Measurements from ENCODE around the gene FNDC3B.

The FNDC3B gene

DNA sequence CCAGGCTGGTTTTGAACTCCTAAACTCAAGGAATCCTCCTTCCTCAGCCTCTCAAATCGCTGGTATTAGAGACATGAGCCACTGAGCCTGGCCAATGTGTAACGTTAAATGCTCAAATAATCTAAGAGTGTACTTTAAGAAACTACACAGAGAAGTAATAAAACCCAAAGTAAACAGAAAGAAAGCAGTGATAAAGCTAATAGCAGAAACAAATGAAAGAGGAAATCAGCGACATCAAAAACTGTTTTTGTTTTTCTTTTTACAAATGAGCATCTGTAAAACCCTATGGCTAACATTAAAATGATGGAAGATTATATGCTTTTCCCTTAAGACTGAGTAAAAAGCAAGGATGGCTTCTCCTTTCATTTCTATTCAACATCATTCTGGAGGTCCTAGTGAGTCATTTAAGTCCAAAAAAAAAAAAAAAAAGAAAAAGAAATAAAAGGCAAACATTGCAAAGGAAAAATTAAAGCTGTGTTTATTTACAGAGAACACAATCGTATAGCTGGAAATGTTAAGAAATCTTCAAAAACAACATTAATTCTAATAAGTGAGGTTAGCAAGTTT is 36.8 kb upstream of the FNDC3B start:
- TF ChIP-seq, protein P1, sequence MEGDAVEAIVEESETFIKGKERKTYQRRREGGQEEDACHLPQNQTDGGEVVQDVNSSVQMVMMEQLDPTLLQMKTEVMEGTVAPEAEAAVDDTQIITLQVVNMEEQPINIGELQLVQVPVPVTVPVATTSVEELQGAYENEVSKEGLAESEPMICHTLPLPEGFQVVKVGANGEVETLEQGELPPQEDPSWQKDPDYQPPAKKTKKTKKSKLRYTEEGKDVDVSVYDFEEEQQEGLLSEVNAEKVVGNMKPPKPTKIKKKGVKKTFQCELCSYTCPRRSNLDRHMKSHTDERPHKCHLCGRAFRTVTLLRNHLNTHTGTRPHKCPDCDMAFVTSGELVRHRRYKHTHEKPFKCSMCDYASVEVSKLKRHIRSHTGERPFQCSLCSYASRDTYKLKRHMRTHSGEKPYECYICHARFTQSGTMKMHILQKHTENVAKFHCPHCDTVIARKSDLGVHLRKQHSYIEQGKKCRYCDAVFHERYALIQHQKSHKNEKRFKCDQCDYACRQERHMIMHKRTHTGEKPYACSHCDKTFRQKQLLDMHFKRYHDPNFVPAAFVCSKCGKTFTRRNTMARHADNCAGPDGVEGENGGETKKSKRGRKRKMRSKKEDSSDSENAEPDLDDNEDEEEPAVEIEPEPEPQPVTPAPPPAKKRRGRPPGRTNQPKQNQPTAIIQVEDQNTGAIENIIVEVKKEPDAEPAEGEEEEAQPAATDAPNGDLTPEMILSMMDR (IDR thresholded peaks at IDR 0.05; ENCODE audit: extremely low read depth, insufficient read depth, missing control alignments) = no peak
- in situ Hi-C loops (cut with MboI; ENCODE audit: low pct_unique_long_range_greater_than_20kb, low sequenced_read_pairs, unreplicated experiment) = no loop called here
- no peak for DNase-seq (ENCODE audit: low spot score)

DNA sequence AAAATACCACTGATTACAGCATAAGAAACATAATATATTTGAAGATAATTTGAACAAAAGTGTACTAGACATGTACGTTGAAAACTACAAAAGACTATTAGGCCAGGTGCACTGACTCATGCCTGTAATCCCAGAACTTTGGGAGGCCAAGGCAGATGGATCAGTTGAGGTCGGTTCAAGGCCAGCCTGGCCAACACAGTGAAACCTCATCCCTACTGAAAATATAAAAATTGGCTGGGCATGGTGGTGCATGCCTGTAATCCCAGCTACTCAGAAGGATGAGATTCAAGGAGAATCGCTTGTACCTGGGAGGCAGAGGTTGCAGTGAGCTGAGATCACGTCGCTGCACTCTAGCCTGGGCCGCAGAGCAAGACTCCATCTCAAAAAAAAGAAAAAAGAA is 36.2 kb upstream of the FNDC3B start:
- TF ChIP-seq, protein P1 (IDR thresholded peaks at IDR 0.05; ENCODE audit: extremely low read depth, insufficient read depth, missing control alignments) = no peak
- no peak for DNase-seq (ENCODE audit: low spot score)
- in situ Hi-C loops (cut with MboI; ENCODE audit: low pct_unique_long_range_greater_than_20kb, low sequenced_read_pairs, unreplicated experiment) = no loop called here

DNA sequence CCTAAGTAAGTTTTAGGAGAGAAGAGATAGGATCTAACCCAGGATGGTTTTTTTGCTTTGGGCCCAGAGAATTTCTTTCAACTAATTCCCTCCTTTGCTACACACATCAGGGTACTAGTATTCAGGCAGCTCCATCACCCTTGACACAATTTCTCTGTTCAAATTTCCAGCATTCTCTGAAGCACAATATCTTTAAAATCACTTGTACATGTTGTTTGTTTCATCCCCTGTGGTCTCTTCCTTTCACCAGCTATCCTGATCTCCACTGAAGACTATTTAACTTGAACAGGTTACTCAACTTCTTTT is 32.4 kb upstream of the FNDC3B start:
- DNase-seq (ENCODE audit: low spot score) = no peak
- in situ Hi-C loops (cut with MboI; ENCODE audit: low pct_unique_long_range_greater_than_20kb, low sequenced_read_pairs, unreplicated experiment) = no loop called here
- TF ChIP-seq, protein P1 (IDR thresholded peaks at IDR 0.05; ENCODE audit: extremely low read depth, insufficient read depth, missing control alignments) = no peak

DNA sequence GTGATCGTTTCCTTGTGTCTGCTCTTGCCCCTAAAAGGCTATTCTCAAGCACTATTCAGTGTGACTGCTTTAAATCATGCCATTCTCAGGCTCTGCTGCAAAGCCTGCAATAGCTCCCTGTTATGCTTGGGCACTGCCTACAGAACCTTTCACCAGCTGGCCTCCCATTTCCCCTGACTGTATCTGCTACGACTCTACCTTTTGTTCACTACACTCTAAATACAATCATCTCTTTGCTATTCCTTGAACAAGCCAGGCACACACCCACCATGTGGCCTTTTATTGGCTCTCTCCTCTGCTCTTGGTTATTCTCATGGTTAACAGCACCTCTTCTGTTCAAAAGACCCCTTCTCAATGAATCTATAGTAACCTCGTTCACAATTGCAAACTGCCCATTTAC is 29.6 kb upstream of the FNDC3B start:
- TF ChIP-seq, protein P1 (IDR thresholded peaks at IDR 0.05; ENCODE audit: extremely low read depth, insufficient read depth, missing control alignments) = no peak
- DNase-seq (ENCODE audit: low spot score) = no peak
- in situ Hi-C loops (cut with MboI; ENCODE audit: low pct_unique_long_range_greater_than_20kb, low sequenced_read_pairs, unreplicated experiment) = no loop called here

DNA sequence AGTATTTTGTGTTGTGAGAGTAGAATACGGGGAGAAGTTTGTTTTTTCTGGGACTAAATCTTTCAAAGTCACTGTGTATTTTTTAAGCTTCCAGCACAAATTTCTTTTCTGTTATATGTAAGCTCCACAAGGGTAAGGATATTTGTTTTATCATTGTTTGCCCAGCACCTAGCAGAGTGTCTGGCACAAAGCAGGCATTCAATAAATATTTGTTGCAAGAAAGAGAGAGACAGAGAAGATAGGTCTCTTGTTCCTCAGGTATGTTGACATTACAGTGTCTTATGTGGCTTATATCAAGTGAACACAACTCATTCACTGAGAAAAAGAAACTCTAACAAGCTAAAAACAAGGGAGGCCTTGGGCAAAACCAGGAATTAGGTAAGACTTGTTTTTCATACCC is 26.6 kb upstream of the FNDC3B start:
- in situ Hi-C loops (cut with MboI; ENCODE audit: low pct_unique_long_range_greater_than_20kb, low sequenced_read_pairs, unreplicated experiment) = no loop called here
- no peak for DNase-seq (ENCODE audit: low spot score)
- TF ChIP-seq, protein P1 (IDR thresholded peaks at IDR 0.05; ENCODE audit: extremely low read depth, insufficient read depth, missing control alignments) = no peak

DNA sequence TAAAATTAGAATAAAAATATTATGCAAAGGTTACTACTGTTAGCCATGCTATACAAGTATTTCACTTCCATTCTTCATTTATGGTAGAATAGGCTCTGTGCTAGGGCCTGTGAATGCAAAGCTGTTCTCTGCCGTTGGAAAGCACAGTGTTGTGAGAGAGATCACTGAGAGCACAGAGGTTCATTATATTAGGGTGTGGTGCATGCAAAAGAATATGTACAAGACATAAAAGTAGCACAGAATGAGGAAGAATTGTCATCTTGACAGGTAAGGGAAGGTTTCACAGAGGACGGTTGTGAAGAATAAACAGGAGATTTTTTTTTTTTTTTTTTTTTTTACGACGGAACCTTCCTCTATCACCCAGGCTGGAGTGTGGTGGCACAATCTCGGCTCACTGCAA is 25.2 kb upstream of the FNDC3B start:
- in situ Hi-C loops (cut with MboI; ENCODE audit: low pct_unique_long_range_greater_than_20kb, low sequenced_read_pairs, unreplicated experiment) = no loop called here
- TF ChIP-seq, protein P1 (IDR thresholded peaks at IDR 0.05; ENCODE audit: extremely low read depth, insufficient read depth, missing control alignments) = no peak
- no peak for DNase-seq (ENCODE audit: low spot score)

DNA sequence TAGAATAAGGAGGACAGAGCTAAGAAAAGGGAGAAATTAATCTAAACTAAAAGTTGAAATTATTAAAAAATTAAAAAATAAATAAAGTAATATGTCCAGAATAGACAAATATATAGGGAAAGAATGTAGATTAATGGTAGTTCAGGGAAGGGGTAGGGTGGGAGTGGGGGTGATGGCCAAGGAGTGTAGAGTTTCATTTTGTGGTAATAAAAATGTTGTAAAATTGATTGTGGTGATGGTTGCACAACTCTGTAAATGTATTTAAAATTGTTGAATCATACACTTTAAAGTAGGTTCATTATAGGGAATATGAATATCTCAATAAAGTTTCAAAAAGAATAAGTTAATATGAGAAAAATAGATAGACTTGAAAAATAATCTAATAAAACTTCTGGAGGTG is 21.0 kb upstream of the FNDC3B start:
- DNase-seq (ENCODE audit: low spot score) = no peak
- TF ChIP-seq, protein P1 (IDR thresholded peaks at IDR 0.05; ENCODE audit: extremely low read depth, insufficient read depth, missing control alignments) = no peak
- in situ Hi-C loops (cut with MboI; ENCODE audit: low pct_unique_long_range_greater_than_20kb, low sequenced_read_pairs, unreplicated experiment) = no loop called here

Data from GM13977 (cell line).